IPS DF 19.7 (cell line): ENCODE results near the gene PDE4B.

Experiments
- DNase-seq: peaks from one replicate; pipeline ENCODE4 v3.0.0-alpha.2; 2013; ENCODE audit warnings: low read depth, low spot score

PDE4B gene

GRCh38 chr1:65882076-65882475 lies 89.4 kb downstream of the PDE4B start:
- DNase-seq = no peak

- no peak for DNase-seq
Measured at GRCh38 chr1:65889441-65889840, 96.7 kb downstream of the PDE4B start.

DNA sequence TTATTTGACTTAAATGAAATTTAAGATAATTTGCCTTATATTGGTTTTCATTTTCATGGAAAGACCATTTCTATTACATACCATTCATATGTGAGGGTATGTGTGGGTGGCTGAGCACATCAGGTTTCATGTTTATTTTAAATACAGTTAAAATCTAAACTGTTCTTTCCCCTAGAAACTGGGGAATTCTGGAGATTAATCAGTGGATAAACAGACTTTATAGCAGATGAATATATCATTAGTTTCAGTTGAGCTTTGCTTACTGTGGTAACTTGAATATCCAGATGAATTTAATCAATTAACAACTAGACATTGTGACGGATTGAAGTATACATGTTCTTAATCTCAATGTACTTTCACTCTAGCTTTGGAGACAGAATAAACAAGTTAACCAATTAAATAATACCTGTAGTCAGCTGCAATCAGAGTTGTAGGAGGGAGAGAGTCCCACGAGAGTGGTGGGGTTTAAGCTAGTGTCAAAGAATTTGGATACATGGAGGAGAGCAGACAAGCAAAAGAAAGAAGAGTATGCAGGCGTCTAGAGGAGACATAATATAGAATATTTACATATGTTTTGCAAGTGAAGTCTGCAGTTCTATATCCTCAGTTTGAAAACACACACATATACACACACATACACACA lies 97.6 kb downstream of the PDE4B start:
- no peak for DNase-seq

GRCh38 chr1:65894738-65895605 lies 102.3 kb downstream of the PDE4B start:
- no peak for DNase-seq

- no peak for DNase-seq
Measured at GRCh38 chr1:65896721-65897120, 104.0 kb downstream of the PDE4B start.

DNA sequence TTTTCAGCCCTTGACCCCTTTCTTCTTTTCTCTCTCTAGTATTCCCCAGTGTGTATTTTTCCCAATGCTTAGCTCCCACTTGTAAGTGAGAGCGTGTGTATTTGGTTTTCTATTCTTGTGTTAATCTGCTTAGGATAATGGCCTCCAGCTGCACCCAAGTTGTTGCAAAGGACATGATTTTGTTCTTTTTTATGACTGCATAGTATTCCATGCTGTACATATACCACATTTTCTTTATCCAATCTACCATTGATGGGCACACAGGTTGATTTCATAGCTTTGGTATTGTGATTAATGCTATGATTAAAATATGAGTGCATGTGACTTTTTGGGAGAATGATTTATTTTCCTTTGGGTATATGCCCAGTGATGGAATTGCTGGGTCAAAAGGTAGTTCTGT lies 104.8 kb downstream of the PDE4B start:
- DNase-seq = no peak

DNA sequence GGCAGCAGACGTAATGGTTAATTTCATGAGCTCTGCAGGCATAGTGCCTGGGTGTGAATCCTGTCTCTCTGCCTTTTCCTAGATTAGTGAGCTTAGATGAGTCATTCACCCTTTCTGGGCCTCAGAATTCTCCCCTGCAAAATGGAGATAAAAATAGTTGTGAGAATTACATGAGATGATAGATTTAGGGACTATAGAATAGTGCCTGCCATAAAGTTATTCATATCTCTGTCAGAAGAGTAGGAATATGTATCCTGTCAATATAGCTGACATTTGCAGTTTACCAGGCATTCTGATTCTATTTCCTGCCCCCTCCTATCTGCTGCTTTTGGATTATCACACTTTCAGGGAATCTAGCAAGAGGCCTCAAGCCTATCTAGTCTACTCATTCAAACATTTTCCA lies 112.0 kb downstream of the PDE4B start:
- DNase-seq = no peak

GRCh38 chr1:65910432-65910831 lies 117.7 kb downstream of the PDE4B start:
- DNase-seq = no peak

- DNase-seq = no peak
Measured at GRCh38 chr1:65911679-65912078, 119.0 kb downstream of the PDE4B start.

DNA sequence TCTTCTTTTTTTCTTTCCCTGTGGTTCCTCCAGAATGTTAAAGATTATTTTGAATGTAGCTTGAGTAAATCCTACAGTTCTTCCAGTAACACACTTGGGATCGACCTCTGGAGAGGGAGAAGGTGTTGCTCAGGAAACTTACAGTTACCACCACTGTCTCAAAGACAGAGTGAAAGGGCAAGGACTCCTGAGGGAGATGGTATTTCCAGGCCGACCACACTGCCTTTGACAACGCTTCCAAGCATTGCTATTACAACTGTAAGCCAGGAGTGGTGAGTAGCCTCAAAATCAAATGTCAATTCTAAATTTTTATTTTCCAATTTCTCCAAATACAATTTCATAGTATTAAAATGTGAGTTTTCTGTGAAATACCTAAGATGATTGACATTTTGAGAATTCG lies 125.9 kb downstream of the PDE4B start:
- DNase-seq = no peak

DNA sequence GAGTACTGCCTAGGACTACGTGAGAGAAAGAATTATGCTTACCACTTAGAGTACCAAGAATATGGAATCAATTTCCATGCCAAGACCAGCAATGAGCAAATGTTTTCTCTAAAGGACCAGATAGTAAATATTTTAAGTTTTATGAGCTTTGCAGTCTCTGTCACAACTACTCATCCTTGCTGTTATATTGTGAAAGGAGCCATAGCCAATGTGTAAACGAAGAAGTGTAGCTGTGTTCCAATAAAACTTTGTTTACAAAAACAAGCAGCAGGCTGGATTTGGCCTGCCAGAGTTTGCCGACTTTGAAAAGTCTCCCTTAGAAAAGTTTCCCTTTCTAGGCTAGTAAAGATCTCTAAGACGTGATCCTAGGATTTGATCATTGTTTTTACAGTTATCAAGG lies 128.8 kb downstream of the PDE4B start:
- DNase-seq = no peak

- no peak for DNase-seq
Measured at GRCh38 chr1:65924471-65924870, 131.8 kb downstream of the PDE4B start.

GRCh38 chr1:65938506-65938905 lies 145.8 kb downstream of the PDE4B start:
- no peak for DNase-seq

- no peak for DNase-seq
Measured at GRCh38 chr1:65939191-65939590, 146.5 kb downstream of the PDE4B start.

GRCh38 chr1:65939636-65940035 lies 146.9 kb downstream of the PDE4B start:
- no peak for DNase-seq

DNA sequence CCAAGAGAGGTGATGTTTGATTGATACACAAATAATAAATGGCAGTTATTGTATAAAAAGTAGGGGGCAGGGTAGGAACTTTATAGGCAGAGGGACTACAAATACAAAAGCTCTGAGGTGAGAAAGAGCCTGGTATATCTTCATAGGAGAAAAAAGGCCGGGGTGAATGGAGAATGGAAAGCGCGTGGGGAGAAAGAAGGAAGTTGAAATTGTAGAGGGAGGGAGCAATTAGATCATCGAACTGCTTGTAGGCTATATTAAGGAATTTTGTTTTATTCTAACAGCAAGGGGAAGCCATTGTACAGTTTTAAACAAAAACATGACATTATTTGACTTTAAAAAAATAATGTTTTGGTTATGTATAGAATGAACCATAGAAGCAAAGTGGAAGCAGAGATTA lies 147.4 kb downstream of the PDE4B start:
- no peak for DNase-seq

DNA sequence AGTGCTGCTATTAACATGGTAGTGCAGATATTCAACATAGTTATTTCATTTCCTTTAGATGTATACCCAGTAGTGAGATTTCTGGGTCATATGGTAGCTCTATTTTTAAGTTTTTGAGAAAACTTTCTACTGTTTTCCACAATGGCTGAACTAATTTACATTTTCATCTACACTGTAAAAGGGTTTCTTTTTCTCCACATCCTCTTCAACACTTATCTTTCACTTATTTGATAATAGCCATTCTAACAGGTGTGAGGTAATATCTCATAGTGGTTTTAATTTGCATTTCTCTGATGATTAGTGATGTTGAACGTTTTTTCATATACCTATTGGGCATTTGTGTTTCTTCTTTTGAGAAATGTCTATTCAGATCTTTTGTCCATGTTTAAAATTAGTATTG lies 149.8 kb downstream of the PDE4B start:
- DNase-seq = no peak

DNA sequence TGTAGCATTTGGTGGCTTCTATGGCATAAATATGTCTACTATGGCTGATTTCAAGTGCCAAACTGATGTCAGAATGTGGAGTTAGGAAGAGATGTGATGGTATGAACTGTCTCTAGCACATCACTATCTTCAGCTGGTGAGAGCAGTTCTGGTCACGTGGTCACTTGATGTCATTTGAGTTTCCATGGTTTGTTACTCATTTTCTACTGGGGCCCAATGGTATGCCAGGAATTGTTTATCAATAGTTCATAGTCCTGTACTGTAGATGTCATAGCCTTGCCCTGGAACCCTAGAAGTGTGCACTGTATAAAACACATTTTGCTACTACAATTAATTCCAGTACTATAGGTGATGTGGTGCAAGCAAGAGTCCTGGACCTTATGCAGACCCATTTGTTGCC lies 153.7 kb downstream of the PDE4B start:
- no peak for DNase-seq

DNA sequence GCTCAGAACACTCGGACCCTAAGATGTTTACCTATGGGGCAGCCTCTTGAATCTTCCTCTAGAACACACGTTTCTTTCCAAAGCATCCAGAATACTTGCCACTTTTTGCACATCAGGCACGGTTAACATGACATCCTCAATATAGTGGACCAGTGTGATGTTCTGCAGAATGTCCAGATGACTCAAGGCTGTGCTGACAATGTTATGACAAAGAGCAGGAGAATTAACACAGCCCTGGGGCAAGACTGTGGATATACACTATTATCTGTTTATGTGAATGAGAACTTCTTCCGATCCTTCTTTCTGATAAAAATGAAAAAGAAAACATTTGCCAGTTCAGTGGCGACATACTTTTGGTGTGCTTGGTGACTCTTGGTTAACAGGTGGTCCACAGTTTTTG lies 154.3 kb downstream of the PDE4B start:
- DNase-seq = no peak

DNA sequence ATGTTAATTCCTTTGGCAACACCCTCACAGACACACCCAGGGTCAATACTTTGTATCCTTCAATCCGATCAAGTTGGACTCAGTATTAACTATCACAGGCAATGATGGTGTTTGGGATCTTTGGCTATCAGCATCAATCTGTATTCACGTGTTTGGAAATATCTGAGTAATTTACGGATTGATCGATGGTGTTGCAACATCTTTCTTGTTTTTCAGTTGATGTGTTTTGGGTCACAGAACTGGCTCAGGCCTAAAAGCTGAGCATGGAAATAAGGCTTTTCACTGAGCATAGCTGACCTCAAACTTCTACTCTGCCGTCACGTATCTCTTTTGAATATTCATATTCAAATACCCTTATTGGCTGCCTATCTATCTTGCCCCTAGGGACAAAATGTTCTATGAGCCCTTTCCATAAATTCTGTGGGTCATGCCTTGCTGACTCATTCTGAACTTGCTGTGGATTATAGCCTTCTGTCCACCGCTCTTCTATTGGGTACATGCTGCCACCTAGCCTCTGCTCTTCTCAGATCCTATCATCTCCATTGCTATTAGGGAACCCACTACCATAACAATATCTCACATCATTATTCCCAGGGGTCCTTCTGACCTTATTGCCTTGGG lies 156.0 kb downstream of the PDE4B start:
- no peak for DNase-seq

DNA sequence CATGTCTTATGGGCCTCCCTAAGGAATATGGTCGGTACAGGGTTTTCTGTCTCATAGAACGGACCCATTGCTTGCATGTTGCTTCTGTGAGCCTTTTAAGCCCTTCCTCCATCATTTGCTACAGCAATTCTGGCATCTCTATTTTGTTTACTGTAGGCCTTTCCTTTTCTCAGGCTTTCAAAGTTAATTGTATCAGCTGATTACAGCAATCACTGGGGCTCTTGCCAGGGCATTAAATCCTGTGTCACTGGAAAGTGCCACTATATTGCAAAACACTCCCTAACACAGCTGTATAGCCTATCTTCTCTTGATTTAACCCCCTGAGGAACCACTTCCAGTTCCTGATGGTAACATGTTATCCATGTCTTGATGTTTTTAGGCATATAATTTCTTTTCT lies 156.5 kb downstream of the PDE4B start:
- no peak for DNase-seq

- no peak for DNase-seq
Measured at GRCh38 chr1:65949933-65950332, 157.2 kb downstream of the PDE4B start.

GRCh38 chr1:65952696-65953095 lies 160.0 kb downstream of the PDE4B start:
- DNase-seq = no peak
